HFFc6 (cell line): ENCODE measurements around the gene KLHDC9. TPM values are rescaled to one million over a fixed set of nuclear protein-coding genes. Genes with fewer than 3 reads are reported as not detected.
A peak's percentile ranks its signal among the peaks of the same experiment; 100 is the strongest.

Source experiments
- DNase-seq: peaks from one replicate; pipeline ENCODE4 v3.0.0-alpha.2; 2018
- H3K27ac Mint-ChIP-seq: 2 replicates; pipeline ENCODE4 v1.8.0; 2020; ENCODE audit warnings: mild to moderate bottlenecking, mixed read lengths
- H3K27me3 Mint-ChIP-seq: 2 replicates; pipeline ENCODE4 v1.8.0; 2021; ENCODE audit warnings: mild to moderate bottlenecking, moderate library complexity, mixed read lengths; ENCODE audit not compliant: insufficient read depth
- H3K36me3 Mint-ChIP-seq: 2 replicates; pipeline ENCODE4 v1.8.0; 2021; ENCODE audit warnings: low read depth, mixed read lengths
- H3K4me1 Mint-ChIP-seq: 2 replicates; pipeline ENCODE4 v1.8.0; 2020; ENCODE audit warnings: low read depth, mixed read lengths
- H3K4me3 Mint-ChIP-seq: 2 replicates; pipeline ENCODE4 v1.8.0; 2020; ENCODE audit warnings: mild to moderate bottlenecking, moderate library complexity, mixed read lengths
- H3K9me3 Mint-ChIP-seq: 2 replicates; pipeline ENCODE4 v1.8.0; 2020; ENCODE audit warnings: mild to moderate bottlenecking, mixed read lengths
- CTCF ChIP-seq: fragments of 200-600 bp; sonication (generic); IDR thresholded peaks from 2 replicates; pipeline ENCODE4 v1.5.0; 2021; ENCODE audit warnings: antibody characterized with exemption, mild to moderate bottlenecking
- total RNA-seq, 6 experiments: library from RNA; stranded (reverse); fragmentation: NEBNext Ultra II Directional; extraction: Animal tissue kit (Norgen Biotek cat#: 25700); gene quantifications; 2 replicates in 1 of 6; 3 replicates in 5 of 6; pipeline ENCODE4 v1.2.3, GENCODE V29; 2021

The KLHDC9 gene
- total RNA-seq, 6 experiments from 2014 or later: 1.3 to 2.7 (median 2.1) TPM

GRCh38 chr1:161079436-161080110 is 18.6 kb upstream of the KLHDC9 start:
- Mint-ChIP-seq H3K27ac (peak overlapping the region; percentile 83; the same call in 1 of the 2 replicates), H3K27me3 (no peaks in the 10 kb centered on the region; the same call in 1 of the 2 replicates), H3K9me3 (no peaks in the 10 kb centered on the region), H3K4me3 (no peak overlapping the region), H3K4me1 (peaks cover 48% of the 10 kb centered on the region), H3K36me3 (no peaks in the 10 kb centered on the region)
- no peak for DNase-seq
- peak; percentile 29; the same call in 1 of the 2 replicates for TF ChIP-seq CTCF

DNA sequence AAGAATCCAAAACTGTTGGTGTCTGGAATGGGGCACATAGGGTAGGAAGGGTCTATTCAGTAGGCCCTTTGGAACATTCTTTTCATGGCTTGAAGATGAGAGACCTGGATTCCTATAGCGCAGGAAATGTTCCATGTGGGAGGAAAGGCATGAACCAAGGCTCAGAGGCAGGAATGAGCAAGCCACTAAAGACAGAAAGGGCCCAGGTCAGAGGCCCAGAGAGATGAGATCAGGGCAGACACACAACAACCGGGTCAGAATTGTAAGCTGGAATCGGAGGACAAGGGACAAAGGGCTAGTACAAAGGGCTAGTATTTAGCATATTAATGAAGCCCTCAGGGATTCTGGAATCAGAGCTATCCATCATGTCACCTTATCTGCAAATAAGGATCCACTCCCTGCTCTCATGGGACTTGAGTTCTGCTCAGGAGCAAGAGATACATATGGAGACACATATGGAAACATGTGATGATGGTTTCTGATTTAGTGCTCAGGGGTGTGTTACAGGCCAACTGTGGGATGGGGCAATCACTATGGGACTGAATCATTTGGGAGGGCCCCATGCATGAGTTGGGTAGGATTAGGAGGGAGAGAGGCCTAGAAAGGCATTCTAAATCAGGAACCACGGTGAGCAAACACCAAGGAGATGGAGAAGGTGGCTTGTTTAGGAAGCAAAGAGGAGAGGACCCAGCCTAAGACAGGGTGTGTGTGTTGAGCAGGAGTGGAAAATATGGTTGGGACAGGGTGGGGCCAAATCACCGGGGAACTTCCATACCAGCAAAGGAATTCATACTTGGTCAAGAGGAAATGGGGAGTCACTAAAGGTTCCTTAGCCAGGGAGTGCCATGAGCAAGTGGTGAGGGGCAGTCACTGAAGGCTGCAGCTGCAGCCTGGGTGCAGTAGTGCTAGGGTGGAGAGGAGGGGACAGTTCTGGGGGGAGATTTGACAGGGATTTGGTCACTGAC is 17.4 kb upstream of the KLHDC9 start:
- peaks cover 59% of the 10 kb centered on the region for H3K4me1 Mint-ChIP-seq
- TF ChIP-seq CTCF: no peak
- no peak for DNase-seq
- H3K27me3 Mint-ChIP-seq: no peaks in the 10 kb centered on the region; the same call in 1 of the 2 replicates
- H3K36me3 Mint-ChIP-seq: no peaks in the 10 kb centered on the region
- no peaks in the 10 kb centered on the region for H3K9me3 Mint-ChIP-seq
- H3K4me3 Mint-ChIP-seq: peak overlapping the region; percentile 7; the same call in 1 of the 2 replicates
- H3K27ac Mint-ChIP-seq: peak overlapping the region; percentile 83

GRCh38 chr1:161081519-161081918 is 16.6 kb upstream of the KLHDC9 start:
- H3K4me3 Mint-ChIP-seq: no peak overlapping the region; the same call in 1 of the 2 replicates
- H3K9me3 Mint-ChIP-seq: no peaks in the 10 kb centered on the region
- H3K4me1 Mint-ChIP-seq: peaks cover 65% of the 10 kb centered on the region
- TF ChIP-seq CTCF: no peak
- H3K27me3 Mint-ChIP-seq: no peaks in the 10 kb centered on the region; the same call in 1 of the 2 replicates
- no peaks in the 10 kb centered on the region for H3K36me3 Mint-ChIP-seq
- H3K27ac Mint-ChIP-seq: peak overlapping the region; percentile 83
- DNase-seq: no peak

DNA sequence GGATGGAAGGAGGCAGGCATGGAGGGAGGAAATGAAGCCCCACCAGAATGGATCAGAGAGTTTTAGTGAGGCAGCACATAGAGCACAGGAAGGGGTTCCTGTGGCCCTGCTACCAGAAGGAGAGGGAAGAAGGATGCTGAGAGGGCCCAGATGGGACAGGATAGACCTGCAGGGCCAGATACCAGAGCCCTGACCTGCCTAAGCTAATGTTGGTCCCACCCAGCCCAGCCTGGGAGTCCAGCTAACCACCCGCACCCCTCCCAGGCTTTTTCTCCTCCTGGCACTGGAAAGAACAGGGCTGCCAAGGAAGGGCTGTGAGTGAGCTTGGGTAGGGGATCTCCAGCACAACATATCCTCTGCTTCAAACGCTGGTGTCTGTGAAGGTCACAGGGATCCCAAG is 15.7 kb upstream of the KLHDC9 start:
- peak overlapping the region; percentile 93 for H3K27ac Mint-ChIP-seq

More for the DNA sequence above, 15.7 kb upstream of the KLHDC9 start:
- no peak for DNase-seq
- Mint-ChIP-seq H3K4me1 (peaks cover 69% of the 10 kb centered on the region), H3K4me3 (no peak overlapping the region), H3K36me3 (no peaks in the 10 kb centered on the region), H3K9me3 (no peaks in the 10 kb centered on the region), H3K27me3 (no peaks in the 10 kb centered on the region; the same call in 1 of the 2 replicates)
- no peak for TF ChIP-seq CTCF
